ENCODE data around the gene KAZN.

- TF ChIP-seq CTCF (conservative IDR thresholded peaks at IDR 0.05): no peak
- TF ChIP-seq EZH2 (IDR thresholded peaks at IDR 0.05; ENCODE audit: low read depth): no peak
These were observed 44.8 kb upstream of the KAZN start for GRCh38 chr1:14553711-14554110.
